ENCODE data around the gene SLCO2A1.

DNA sequence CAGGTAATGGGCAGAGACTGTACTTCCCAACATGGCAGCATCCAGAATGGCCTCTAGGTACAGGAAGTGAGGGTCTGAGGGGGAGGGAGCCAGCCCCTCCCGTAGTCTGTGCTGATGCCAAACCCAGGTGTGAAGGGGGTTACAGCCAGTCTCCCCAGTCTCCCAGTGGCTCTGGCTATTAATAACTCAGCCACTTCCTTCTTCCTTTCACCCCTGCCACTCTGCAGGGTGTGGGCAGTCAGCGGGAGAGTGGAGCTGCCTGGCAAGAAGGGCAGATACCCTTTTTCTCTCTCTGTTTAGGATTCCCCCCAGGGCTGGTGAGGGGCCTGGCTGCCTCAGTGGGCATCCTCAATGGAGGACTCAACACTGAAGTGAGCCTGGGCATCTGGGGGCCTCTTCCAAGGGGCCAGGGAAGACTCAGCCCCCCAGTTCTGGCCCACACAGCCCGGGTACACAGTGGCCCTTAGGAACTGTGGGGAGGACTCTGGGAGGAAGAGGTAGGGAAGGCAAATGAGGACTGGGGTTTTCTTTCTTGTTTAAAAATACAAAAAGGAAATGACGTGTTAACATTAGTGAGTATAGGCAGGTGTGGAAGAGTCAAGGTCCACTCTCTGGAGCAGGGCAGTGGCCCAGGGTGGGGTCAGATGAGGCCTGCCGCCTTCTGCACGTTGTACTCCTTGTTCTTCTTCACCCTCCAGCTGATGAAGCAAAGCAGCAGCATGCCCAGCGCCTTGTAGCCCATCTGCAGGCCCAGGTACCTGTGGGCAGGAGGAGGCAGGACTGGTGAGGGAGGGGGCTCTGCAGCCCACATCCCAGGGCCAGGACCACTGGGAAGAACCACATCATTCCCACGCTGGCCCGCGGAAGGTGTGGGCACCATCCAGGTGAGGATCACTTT is 95.4 kb downstream of the SLCO2A1 start:
- TF ChIP-seq POLR2A (IDR thresholded peaks at IDR 0.05) = no peak
- TF ChIP-seq CTCF (IDR thresholded peaks at IDR 0.05) = no peak
- no peak for TF ChIP-seq POLR2AphosphoS5 (IDR thresholded peaks at IDR 0.05)
- TF ChIP-seq EP300 (IDR thresholded peaks at IDR 0.05) = no peak
